Retinal pigment epithelial cell (primary cell): Measurements from ENCODE around the gene LMO4.

Experiments used
- DNase-seq: peaks from one replicate; pipeline ENCODE4 v3.0.0-alpha.2; 2010; ENCODE audit warnings: low read depth
- H3K4me3 ChIP-seq: 2 replicates; pipeline ENCODE4 v1.5.1; 2011; ENCODE audit warnings: mild to moderate bottlenecking, low read length, control low read depth, moderate library complexity
- CTCF ChIP-seq: conservative IDR thresholded peaks from 2 replicates; pipeline ENCODE4 v1.5.1; 2011; ENCODE audit warnings: low read depth, low read length, control low read depth, inconsistent platforms

LMO4 gene

GRCh38 chr1:87333692-87334347 is 5.1 kb downstream of the LMO4 start:
- peak overlapping the region; percentile 59 for H3K4me3 ChIP-seq
- TF ChIP-seq CTCF, result no peak
- no peak for DNase-seq

- peak; percentile 23 for TF ChIP-seq CTCF
- no peak for DNase-seq
- H3K4me3 ChIP-seq, result peak overlapping the region; percentile 59
Observed at GRCh38 chr1:87334351-87335174, 5.9 kb downstream of the LMO4 start.

GRCh38 chr1:87335175-87335884 is 6.7 kb downstream of the LMO4 start:
- H3K4me3 ChIP-seq, result peak overlapping the region; percentile 59
- DNase-seq, result no peak
- no peak for TF ChIP-seq CTCF

- no peak for DNase-seq
- no peak for TF ChIP-seq CTCF
- peak overlapping the region; percentile 5 for H3K4me3 ChIP-seq
Observed at GRCh38 chr1:87336623-87337067, 8.0 kb downstream of the LMO4 start.

- TF ChIP-seq CTCF, result no peak
- H3K4me3 ChIP-seq, result no peak overlapping the region
- DNase-seq, result no peak
Observed at GRCh38 chr1:87337606-87338005, 8.9 kb downstream of the LMO4 start.

- DNase-seq, result no peak
- no peak for TF ChIP-seq CTCF
- H3K4me3 ChIP-seq, result no peak overlapping the region
Observed at GRCh38 chr1:87338566-87338965, 9.9 kb downstream of the LMO4 start.
